Breast epithelium (tissue), 4 donors: ENCODE results near the gene DSC3. TPM values are rescaled to one million over a fixed set of nuclear protein-coding genes. Genes with fewer than 3 reads are reported as not detected.
A peak's percentile ranks its signal among the peaks of the same experiment; 100 is the strongest.

ENCODE experiments used
- DNase-seq, 2 donors: peaks; one replicate each; pipeline ENCODE4 v3.0.0-alpha.2; 2019; ENCODE audit warnings: low spot score in 2 of 2
- H3K27ac ChIP-seq, 2 donors: fragments of 200-600 bp; sonication (generic) in 1 of 2; one replicate each; pipeline ENCODE4 v1.5.1; 2016 to 2019; ENCODE audit warnings: mild to moderate bottlenecking in 1 of 2
- H3K27me3 ChIP-seq, 2 donors: fragments of 200-600 bp; sonication (generic) in 1 of 2; one replicate each; pipeline versions ENCODE4 v1.5.1 to v1.6.0; 2017 to 2019; ENCODE audit warnings: control low read depth in 1 of 2, mild to moderate bottlenecking in 1 of 2
- H3K36me3 ChIP-seq: fragments of 200-600 bp; one replicate; pipeline ENCODE4 v1.5.1; 2019
- H3K4me1 ChIP-seq, 2 donors: fragments of 200-600 bp; sonication (generic); one replicate each; pipeline ENCODE4 v1.5.1; 2016 to 2019; ENCODE audit warnings: control low read depth in 1 of 2
- H3K4me3 ChIP-seq, 3 donors: fragments of 200-600 bp; sonication (generic); 1 replicate in 2 of 3; 2 replicates in 1 of 3; pipeline ENCODE4 v1.5.1; 2016 to 2019; ENCODE audit warnings: mild to moderate bottlenecking in 3 of 3, moderate library complexity in 2 of 3
- H3K9me3 ChIP-seq, 2 donors: fragments of 200-600 bp; sonication (generic) in 1 of 2; one replicate each; pipeline ENCODE4 v1.5.1; 2016 to 2019; ENCODE audit warnings: control low read depth in 1 of 2
- POLR2A ChIP-seq: fragments of 450-650 bp; IDR thresholded peaks from one replicate; pipeline ENCODE4 v1.6.1; 2016; ENCODE audit warnings: antibody characterized with exemption, mild to moderate bottlenecking, moderate library complexity
- POLR2AphosphoS5 ChIP-seq, 3 donors: sonication (generic); formaldehyde crosslinking; IDR thresholded peaks; one replicate each; pipeline ENCODE4 v1.6.1; 2017; ENCODE audit warnings: antibody characterized with exemption in 3 of 3
- intact Hi-C: fragments of 100-400 bp; cut with DNase I; formaldehyde crosslinking; loops from one replicate; pipeline ENCODE4 v1.15.1; 2023; ENCODE audit warnings: low total_unique reads
- total RNA-seq, 3 donors: library from RNA; depleted of rRNA; stranded (reverse); fragments of >200 nt; gene quantifications; one replicate each; pipeline ENCODE4 v1.1.0, GENCODE V29; 2016
- TF ChIP-seq, protein P1 (sequence below), 3 donors: fragments of 450-650 bp; IDR thresholded peaks; one replicate each; pipeline ENCODE4 v1.5.1; 2016 to 2017; ENCODE audit warnings: antibody characterized with exemption in 3 of 3, mild to moderate bottlenecking in 3 of 3, moderate library complexity in 3 of 3

Gene DSC3
- total RNA-seq, 3 donors from 2014 or later, result 17.0 to 54.3 TPM; not detected in 1

GRCh38 chr18:30957066-30957465 lies 85.5 kb downstream of the DSC3 start:
- H3K4me1 ChIP-seq, result no peaks in the 10 kb centered on the region
- TF ChIP-seq, protein P1, sequence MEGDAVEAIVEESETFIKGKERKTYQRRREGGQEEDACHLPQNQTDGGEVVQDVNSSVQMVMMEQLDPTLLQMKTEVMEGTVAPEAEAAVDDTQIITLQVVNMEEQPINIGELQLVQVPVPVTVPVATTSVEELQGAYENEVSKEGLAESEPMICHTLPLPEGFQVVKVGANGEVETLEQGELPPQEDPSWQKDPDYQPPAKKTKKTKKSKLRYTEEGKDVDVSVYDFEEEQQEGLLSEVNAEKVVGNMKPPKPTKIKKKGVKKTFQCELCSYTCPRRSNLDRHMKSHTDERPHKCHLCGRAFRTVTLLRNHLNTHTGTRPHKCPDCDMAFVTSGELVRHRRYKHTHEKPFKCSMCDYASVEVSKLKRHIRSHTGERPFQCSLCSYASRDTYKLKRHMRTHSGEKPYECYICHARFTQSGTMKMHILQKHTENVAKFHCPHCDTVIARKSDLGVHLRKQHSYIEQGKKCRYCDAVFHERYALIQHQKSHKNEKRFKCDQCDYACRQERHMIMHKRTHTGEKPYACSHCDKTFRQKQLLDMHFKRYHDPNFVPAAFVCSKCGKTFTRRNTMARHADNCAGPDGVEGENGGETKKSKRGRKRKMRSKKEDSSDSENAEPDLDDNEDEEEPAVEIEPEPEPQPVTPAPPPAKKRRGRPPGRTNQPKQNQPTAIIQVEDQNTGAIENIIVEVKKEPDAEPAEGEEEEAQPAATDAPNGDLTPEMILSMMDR (IDR thresholded peaks at IDR 0.05), result no peak
- TF ChIP-seq POLR2A, result no peak
- no peak for TF ChIP-seq POLR2AphosphoS5 (IDR thresholded peaks at IDR 0.05)
- no peak overlapping the region for H3K27ac ChIP-seq
- no peaks in the 10 kb centered on the region for H3K9me3 ChIP-seq
- no peak for DNase-seq
- no peaks in the 10 kb centered on the region for H3K27me3 ChIP-seq
- H3K4me3 ChIP-seq, result no peak overlapping the region
- intact Hi-C loops, result no loop called here
- H3K36me3 ChIP-seq, result no peaks in the 10 kb centered on the region

DNA sequence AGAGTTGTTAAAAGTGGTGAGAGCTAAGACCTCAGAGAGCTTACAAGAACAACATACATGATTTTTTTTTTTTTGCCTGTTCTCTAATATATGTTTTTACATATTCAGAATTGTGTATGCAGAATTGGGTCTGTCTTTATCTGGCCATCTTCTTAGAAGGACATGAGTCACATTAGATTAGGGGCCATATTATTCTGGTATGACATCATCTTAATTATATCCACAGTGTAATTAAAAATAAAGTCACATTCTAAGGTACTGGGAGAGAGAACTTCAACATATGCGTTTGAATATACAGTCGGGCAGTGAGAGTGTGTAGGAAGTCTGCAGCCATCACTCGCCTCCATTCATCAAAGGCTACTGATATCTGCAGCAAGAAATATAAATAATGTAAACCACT lies 88.3 kb downstream of the DSC3 start:
- Histone ChIP-seq H3K4me3 (no peak overlapping the region), H3K27ac (no peak overlapping the region), H3K9me3 (no peaks in the 10 kb centered on the region), H3K36me3 (no peaks in the 10 kb centered on the region), H3K27me3 (no peaks in the 10 kb centered on the region), H3K4me1 (no peaks in the 10 kb centered on the region)
- intact Hi-C loops, result no loop called here
- no peak for DNase-seq
- TF ChIP-seq, protein P1 (IDR thresholded peaks at IDR 0.05), result no peak
- no peak for TF ChIP-seq POLR2AphosphoS5 (IDR thresholded peaks at IDR 0.05)
- no peak for TF ChIP-seq POLR2A

- TF ChIP-seq, protein P1 (IDR thresholded peaks at IDR 0.05), result no peak
- TF ChIP-seq POLR2A (no peak), POLR2AphosphoS5 (IDR thresholded peaks at IDR 0.05) (no peak)
- intact Hi-C loops, result no loop called here
- no peaks in the 10 kb centered on the region for H3K4me1 ChIP-seq
- no peaks in the 10 kb centered on the region for H3K36me3 ChIP-seq
- peaks cover 3 to 6% of the 10 kb centered on the region in 2 donors for H3K9me3 ChIP-seq
- no peaks in the 10 kb centered on the region for H3K27me3 ChIP-seq
- no peak overlapping the region for H3K27ac ChIP-seq
- peak in 1 of 2 donors; percentile 18 for DNase-seq
- H3K4me3 ChIP-seq, result no peak overlapping the region
These were observed 96.8 kb downstream of the DSC3 start for GRCh38 chr18:30945761-30946160.

DNA sequence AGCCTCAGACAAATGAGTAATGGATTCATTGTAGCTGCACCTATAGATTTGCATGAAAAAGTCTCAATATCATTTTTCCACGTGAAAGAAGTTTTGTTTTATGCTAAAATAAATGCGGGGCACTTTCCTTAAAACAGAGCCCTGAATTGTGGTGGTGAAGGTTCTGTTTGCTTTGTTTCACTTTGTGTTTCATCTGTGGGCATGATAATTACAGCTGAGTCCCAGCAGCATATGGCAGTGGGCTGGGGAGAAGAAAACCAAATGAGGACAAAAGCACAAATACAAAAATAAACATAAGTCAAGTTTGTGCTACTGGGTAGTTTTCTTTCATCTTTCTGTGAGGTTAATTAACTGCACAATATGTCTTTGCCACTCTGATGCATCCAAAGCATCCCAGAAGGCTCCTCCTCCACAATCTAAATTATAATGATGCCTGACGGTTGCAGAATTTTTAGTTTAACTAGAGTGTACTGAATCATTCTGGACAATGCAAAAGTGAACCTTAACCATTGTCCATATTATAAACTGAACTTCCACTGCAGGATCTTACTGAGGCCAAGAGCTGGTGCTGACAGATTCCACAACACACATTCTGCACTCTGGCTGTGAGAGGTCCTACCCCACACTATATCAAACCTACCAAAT lies 97.6 kb downstream of the DSC3 start:
- Histone ChIP-seq H3K4me3 (no peak overlapping the region), H3K36me3 (no peaks in the 10 kb centered on the region), H3K27me3 (no peaks in the 10 kb centered on the region), H3K4me1 (no peaks in the 10 kb centered on the region), H3K27ac (no peak overlapping the region), H3K9me3 (peaks cover 3 to 9% of the 10 kb centered on the region in 2 donors)
- TF ChIP-seq POLR2AphosphoS5 (IDR thresholded peaks at IDR 0.05) (no peak), POLR2A (no peak)
- TF ChIP-seq, protein P1 (IDR thresholded peaks at IDR 0.05), result no peak
- intact Hi-C loops, result no loop called here
- no peak for DNase-seq

DNA sequence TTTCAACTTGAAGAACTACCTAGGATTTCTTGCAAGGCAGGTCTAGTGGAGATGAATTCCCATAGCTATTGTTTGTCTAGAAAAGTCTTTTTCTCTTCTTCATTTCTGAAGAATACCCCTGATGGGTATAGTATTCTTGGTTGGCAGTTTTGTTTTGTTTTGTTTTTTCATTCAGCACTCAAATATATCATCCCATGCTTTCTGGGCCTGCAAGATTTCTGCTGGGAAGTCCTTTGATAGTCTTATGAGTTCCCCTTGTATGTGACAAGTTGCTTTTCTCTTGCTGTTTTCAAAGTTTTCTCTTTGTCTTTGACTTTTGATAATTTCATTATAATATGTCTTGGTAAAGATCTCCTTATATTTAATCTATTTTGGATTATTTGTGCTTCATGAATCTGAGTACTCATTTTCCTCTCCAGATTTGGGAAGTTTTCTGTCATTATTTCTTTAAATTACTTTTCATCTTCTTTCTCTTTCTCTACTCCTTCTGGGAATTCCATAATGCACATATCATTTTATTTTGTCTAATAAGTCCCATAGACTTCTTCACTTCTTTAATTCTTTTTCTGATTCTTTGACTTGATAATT lies 101.5 kb downstream of the DSC3 start:
- H3K9me3 ChIP-seq, result peaks cover 3 to 9% of the 10 kb centered on the region in 2 donors
- H3K4me1 ChIP-seq, result no peaks in the 10 kb centered on the region
- TF ChIP-seq POLR2A (no peak), POLR2AphosphoS5 (IDR thresholded peaks at IDR 0.05) (no peak)
- TF ChIP-seq, protein P1 (IDR thresholded peaks at IDR 0.05), result no peak
- H3K36me3 ChIP-seq, result no peaks in the 10 kb centered on the region
- H3K27ac ChIP-seq, result no peak overlapping the region
- no peaks in the 10 kb centered on the region for H3K27me3 ChIP-seq
- intact Hi-C loops, result no loop called here
- no peak for DNase-seq
- no peak overlapping the region for H3K4me3 ChIP-seq
